AG10803 (cell line): ENCODE data around the gene PDE9A.

Source experiments
- DNase-seq: peaks from one replicate; pipeline ENCODE4 v3.0.0; 2010; ENCODE audit warnings: low read depth
- H3K4me3 ChIP-seq: 2 replicates; pipeline ENCODE4 v1.5.1; 2011; ENCODE audit warnings: mild to moderate bottlenecking, low read length, control low read depth
- CTCF ChIP-seq: conservative IDR thresholded peaks from 2 replicates; pipeline ENCODE4 v1.5.1; 2011; ENCODE audit warnings: mild to moderate bottlenecking, low read length, control low read depth, inconsistent platforms

The PDE9A gene

GRCh38 chr21:42702720-42703119 is 49.3 kb downstream of the PDE9A start:
- H3K4me3 ChIP-seq = no peak overlapping the region
- TF ChIP-seq CTCF = no peak
- DNase-seq = no peak

GRCh38 chr21:42703136-42703908 is 49.9 kb downstream of the PDE9A start:
- TF ChIP-seq CTCF = no peak
- no peak overlapping the region for H3K4me3 ChIP-seq
- DNase-seq = no peak

DNA sequence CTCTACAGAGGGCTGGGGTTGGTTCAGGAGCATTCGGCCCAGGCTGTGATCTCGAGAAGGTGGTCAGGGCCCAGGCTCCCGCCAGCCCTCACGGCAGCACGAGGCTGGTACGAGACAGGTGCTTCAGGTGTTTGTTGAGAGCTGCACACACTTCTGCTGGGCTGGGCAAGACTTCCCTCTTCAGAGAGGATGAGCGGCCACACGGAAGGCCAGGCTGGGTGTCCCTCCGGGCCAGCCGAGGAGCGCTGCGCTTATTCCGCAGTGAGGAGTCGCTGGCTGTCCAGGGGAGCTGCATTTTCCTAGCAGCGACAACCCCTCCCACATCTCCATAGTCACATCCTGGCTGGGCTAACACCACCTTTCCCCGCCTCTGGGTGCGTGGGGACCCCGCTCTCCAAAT is 50.5 kb downstream of the PDE9A start:
- TF ChIP-seq CTCF = no peak
- DNase-seq = no peak
- no peak overlapping the region for H3K4me3 ChIP-seq

GRCh38 chr21:42704861-42705260 is 51.4 kb downstream of the PDE9A start:
- DNase-seq = no peak
- no peak overlapping the region for H3K4me3 ChIP-seq
- no peak for TF ChIP-seq CTCF

- no peak for TF ChIP-seq CTCF
- DNase-seq = no peak
Observed at GRCh38 chr21:42705346-42705745, 51.9 kb downstream of the PDE9A start.

GRCh38 chr21:42705746-42706374 is 52.4 kb downstream of the PDE9A start:
- TF ChIP-seq CTCF = no peak
- H3K4me3 ChIP-seq = no peak overlapping the region
- no peak for DNase-seq

More at GRCh38 chr21:42705346-42705745, 51.9 kb downstream of the PDE9A start:
- H3K4me3 ChIP-seq = no peak overlapping the region

GRCh38 chr21:42706765-42707164 is 53.3 kb downstream of the PDE9A start:
- no peak for TF ChIP-seq CTCF
- no peak overlapping the region for H3K4me3 ChIP-seq
- DNase-seq = no peak
